SK-N-SH treated with all-trans-retinoic acid at 6 μM for 48 hours (cell line): Measurements from ENCODE around the gene PSME2.

ENCODE experiments used
- ATAC-seq: fragments of 200-7000 bp; cut with Tn5 transposase; 3 replicates; pipeline ENCODE4 v1.9.1; 2020; ENCODE audit warnings: mild to moderate bottlenecking, moderate library complexity
- ARNTL ChIP-seq: fragments of 450-650 bp; formaldehyde crosslinking; IDR thresholded peaks from 2 replicates; pipeline ENCODE4 v1.5.0; 2020; ENCODE audit warnings: low read depth, mild to moderate bottlenecking, moderate library complexity, borderline replicate concordance
- BACH2 ChIP-seq: fragments of 250-450 bp; sonication (Bioruptor Pico); IDR thresholded peaks from 2 replicates; pipeline ENCODE4 v1.9.0; 2021; ENCODE audit warnings: mild to moderate bottlenecking, borderline replicate concordance
- CREB5 ChIP-seq: fragments of 250-450 bp; sonication (Bioruptor Pico); IDR thresholded peaks from 2 replicates; pipeline ENCODE4 v1.5.1; 2020; ENCODE audit warnings: low read depth, mild to moderate bottlenecking, moderate library complexity
- CSDC2 ChIP-seq: fragments of 250-450 bp; sonication (Bioruptor Pico); IDR thresholded peaks from 2 replicates; pipeline ENCODE4 v1.5.0; 2020; ENCODE audit warnings: mild to moderate bottlenecking, moderate library complexity
- CSRNP3 ChIP-seq: fragments of 250-450 bp; sonication (Bioruptor Pico); IDR thresholded peaks from 2 replicates; pipeline ENCODE4 v1.5.1; 2021; ENCODE audit warnings: mild to moderate bottlenecking, moderate library complexity
- ESRRG ChIP-seq: fragments of 250-450 bp; sonication (Bioruptor Pico); IDR thresholded peaks from 2 replicates; pipeline ENCODE4 v1.6.1; 2021; ENCODE audit warnings: mild to moderate bottlenecking
- GLIS3 ChIP-seq: fragments of 250-450 bp; sonication (Bioruptor Pico); IDR thresholded peaks from 2 replicates; pipeline ENCODE4 v1.5.0; 2020; ENCODE audit warnings: mild to moderate bottlenecking, moderate library complexity
- ISL1 ChIP-seq: fragments of 250-450 bp; sonication (Bioruptor Pico); IDR thresholded peaks from 2 replicates; pipeline ENCODE4 v2.1.2; 2022; ENCODE audit warnings: mild to moderate bottlenecking, moderate library complexity
- PATZ1 ChIP-seq: fragments of 250-450 bp; sonication (Bioruptor Pico); IDR thresholded peaks from 2 replicates; pipeline ENCODE4 v1.8.0; 2020; ENCODE audit warnings: mild to moderate bottlenecking, moderate library complexity, borderline replicate concordance
- POU6F1 ChIP-seq: fragments of 250-450 bp; sonication (Bioruptor Pico); IDR thresholded peaks from 2 replicates; pipeline ENCODE4 v1.8.0; 2021; ENCODE audit warnings: low read depth, mild to moderate bottlenecking, moderate library complexity, borderline replicate concordance
- PPARA ChIP-seq: fragments of 250-450 bp; sonication (Bioruptor Pico); IDR thresholded peaks from 2 replicates; pipeline ENCODE4 v1.5.0; 2020; ENCODE audit warnings: mild to moderate bottlenecking, borderline replicate concordance
- SNAI2 ChIP-seq: fragments of 250-450 bp; sonication (Bioruptor Pico); IDR thresholded peaks from 2 replicates; pipeline ENCODE4 v1.5.0; 2020; ENCODE audit warnings: mild to moderate bottlenecking, moderate library complexity
- TCF4 ChIP-seq: fragments of 250-450 bp; sonication (Bioruptor Pico); IDR thresholded peaks from 2 replicates; pipeline ENCODE4 v1.8.0; 2021; ENCODE audit warnings: mild to moderate bottlenecking, moderate library complexity, borderline replicate concordance
- TOX ChIP-seq: fragments of 250-450 bp; sonication (Bioruptor Pico); IDR thresholded peaks from 2 replicates; pipeline ENCODE4 v1.8.0; 2021; ENCODE audit warnings: mild to moderate bottlenecking, moderate library complexity, borderline replicate concordance
- TSHZ2 ChIP-seq: fragments of 250-450 bp; sonication (Bioruptor Pico); IDR thresholded peaks from 2 replicates; pipeline ENCODE4 v1.5.0; 2020; ENCODE audit warnings: mild to moderate bottlenecking, moderate library complexity
- ZC3H10 ChIP-seq: fragments of 250-450 bp; sonication (Bioruptor Pico); IDR thresholded peaks from 2 replicates; pipeline ENCODE4 v1.5.1; 2021; ENCODE audit warnings: mild to moderate bottlenecking, moderate library complexity
- ZFP30 ChIP-seq: fragments of 450-650 bp; formaldehyde crosslinking; IDR thresholded peaks from 2 replicates; pipeline ENCODE4 v1.5.0; 2022; ENCODE audit warnings: mild to moderate bottlenecking, moderate library complexity
- ZNF565 ChIP-seq: fragments of 450-650 bp; formaldehyde crosslinking; conservative IDR thresholded peaks from 2 replicates; pipeline ENCODE4 v1.5.0; 2020; ENCODE audit warnings: low read depth, mild to moderate bottlenecking, moderate library complexity
- ZNF70 ChIP-seq: fragments of 450-650 bp; formaldehyde crosslinking; IDR thresholded peaks from 2 replicates; pipeline ENCODE4 v1.5.0; 2020; ENCODE audit warnings: mild to moderate bottlenecking, moderate library complexity
- ZNF8 ChIP-seq: fragments of 450-650 bp; formaldehyde crosslinking; IDR thresholded peaks from 2 replicates; pipeline ENCODE4 v1.5.0; 2020; ENCODE audit warnings: mild to moderate bottlenecking, moderate library complexity

PSME2 gene

GRCh38 chr14:24179294-24179960, 33.0 kb upstream of the PSME2 start:
- TF ChIP-seq PPARA (CRISPR knock-in tag) (no peak), CREB5 (CRISPR knock-in tag) (no peak), CSRNP3 (no peak), ZC3H10 (CRISPR knock-in tag) (no peak), ISL1 (CRISPR knock-in tag) (no peak), ESRRG (no peak), BACH2 (CRISPR knock-in tag) (no peak), TSHZ2 (CRISPR knock-in tag) (no peak), ZNF70 (CRISPR knock-in tag) (no peak), PATZ1 (no peak), ZFP30 (no peak), ZNF8 (CRISPR knock-in tag) (no peak), ARNTL (CRISPR knock-in tag) (no peak), TCF4 (CRISPR knock-in tag) (no peak), GLIS3 (no peak), CSDC2 (CRISPR knock-in tag) (no peak), TOX (CRISPR knock-in tag) (no peak)
- no peak; the same call in 2 of the 3 replicates for ATAC-seq

- ATAC-seq: no peak
- TF ChIP-seq CSDC2 (CRISPR knock-in tag) (no peak), ISL1 (CRISPR knock-in tag) (no peak), ESRRG (no peak), ZC3H10 (CRISPR knock-in tag) (no peak), ZNF70 (CRISPR knock-in tag) (no peak), PATZ1 (no peak), CSRNP3 (no peak), SNAI2 (no peak), ZNF565 (CRISPR knock-in tag) (no peak), TOX (CRISPR knock-in tag) (no peak), PPARA (CRISPR knock-in tag) (no peak), CREB5 (CRISPR knock-in tag) (no peak), ARNTL (CRISPR knock-in tag) (no peak), TCF4 (CRISPR knock-in tag) (no peak), POU6F1 (CRISPR knock-in tag) (no peak), ZNF8 (CRISPR knock-in tag) (no peak)
These were observed 32.2 kb upstream of the PSME2 start for GRCh38 chr14:24178399-24179178.
